Fibroblast of the aortic adventitia (primary cell): Measurements from ENCODE around the gene ASIC5. TPM values are rescaled to one million over a fixed set of nuclear protein-coding genes. Genes with fewer than 3 reads are reported as not detected.
A peak's percentile ranks its signal among the peaks of the same experiment; 100 is the strongest.
"Not testable (repeated sequence)": the region's sequence is repeated elsewhere in the genome, so short reads cannot be mapped to it uniquely, and the experiment has no call there.

Experiments used
- DNase-seq: peaks from one replicate; pipeline ENCODE4 v3.0.0-alpha.2; 2010; ENCODE audit warnings: low read depth
- H3K4me3 ChIP-seq: 2 replicates; pipeline ENCODE4 v1.5.1; 2011; ENCODE audit warnings: low read depth, mild to moderate bottlenecking, control low read depth, low read length, moderate library complexity
- total RNA-seq: library from RNA; depleted of rRNA; stranded (reverse); fragments of >200 nt; gene quantifications from 2 replicates; pipeline ENCODE4 v1.2.3, GENCODE V29; 2012; ENCODE audit warnings: low replicate concordance
- TF ChIP-seq, protein P1 (sequence below): IDR thresholded peaks from 2 replicates; pipeline ENCODE4 v1.5.1; 2011; ENCODE audit warnings: mild to moderate bottlenecking, low read length, control low read depth, inconsistent platforms; ENCODE audit not compliant: insufficient read depth

Gene ASIC5
- total RNA-seq, 1 donor: not detected

DNA sequence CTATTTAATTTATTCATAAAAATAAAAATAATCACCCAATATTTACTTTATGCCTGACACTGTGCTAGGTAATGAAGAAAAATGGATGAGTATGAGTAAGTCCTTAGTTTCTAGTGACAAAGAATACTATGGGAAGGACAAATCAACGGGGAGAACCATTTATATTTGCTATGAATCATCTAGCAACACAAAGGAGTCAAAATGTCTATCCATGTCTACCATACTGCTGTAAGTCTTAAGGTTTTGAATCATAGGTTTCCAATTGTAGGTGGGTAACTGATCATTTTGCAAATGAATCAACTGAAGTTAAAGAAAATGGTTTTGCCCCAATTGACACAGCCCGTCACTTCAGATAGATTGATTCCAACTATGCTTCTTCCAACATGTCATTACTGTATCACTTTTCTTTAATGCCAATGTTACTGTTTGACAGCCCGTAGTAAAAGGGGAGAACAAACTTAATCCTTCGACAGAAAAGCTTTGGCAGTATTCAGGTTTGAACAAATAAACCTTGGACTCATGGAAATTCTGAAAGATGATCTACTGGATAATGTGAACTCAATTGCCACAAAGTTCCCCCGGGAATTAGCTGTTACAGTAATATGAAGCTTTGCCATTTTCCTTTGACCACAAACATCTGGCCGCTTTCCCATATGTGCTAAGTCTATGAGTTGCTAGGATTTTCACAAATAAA lies 40.6 kb upstream of the ASIC5 start:
- DNase-seq: peak; percentile 97
- TF ChIP-seq, protein P1, sequence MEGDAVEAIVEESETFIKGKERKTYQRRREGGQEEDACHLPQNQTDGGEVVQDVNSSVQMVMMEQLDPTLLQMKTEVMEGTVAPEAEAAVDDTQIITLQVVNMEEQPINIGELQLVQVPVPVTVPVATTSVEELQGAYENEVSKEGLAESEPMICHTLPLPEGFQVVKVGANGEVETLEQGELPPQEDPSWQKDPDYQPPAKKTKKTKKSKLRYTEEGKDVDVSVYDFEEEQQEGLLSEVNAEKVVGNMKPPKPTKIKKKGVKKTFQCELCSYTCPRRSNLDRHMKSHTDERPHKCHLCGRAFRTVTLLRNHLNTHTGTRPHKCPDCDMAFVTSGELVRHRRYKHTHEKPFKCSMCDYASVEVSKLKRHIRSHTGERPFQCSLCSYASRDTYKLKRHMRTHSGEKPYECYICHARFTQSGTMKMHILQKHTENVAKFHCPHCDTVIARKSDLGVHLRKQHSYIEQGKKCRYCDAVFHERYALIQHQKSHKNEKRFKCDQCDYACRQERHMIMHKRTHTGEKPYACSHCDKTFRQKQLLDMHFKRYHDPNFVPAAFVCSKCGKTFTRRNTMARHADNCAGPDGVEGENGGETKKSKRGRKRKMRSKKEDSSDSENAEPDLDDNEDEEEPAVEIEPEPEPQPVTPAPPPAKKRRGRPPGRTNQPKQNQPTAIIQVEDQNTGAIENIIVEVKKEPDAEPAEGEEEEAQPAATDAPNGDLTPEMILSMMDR: no peak
- no peak overlapping the region for H3K4me3 ChIP-seq

DNA sequence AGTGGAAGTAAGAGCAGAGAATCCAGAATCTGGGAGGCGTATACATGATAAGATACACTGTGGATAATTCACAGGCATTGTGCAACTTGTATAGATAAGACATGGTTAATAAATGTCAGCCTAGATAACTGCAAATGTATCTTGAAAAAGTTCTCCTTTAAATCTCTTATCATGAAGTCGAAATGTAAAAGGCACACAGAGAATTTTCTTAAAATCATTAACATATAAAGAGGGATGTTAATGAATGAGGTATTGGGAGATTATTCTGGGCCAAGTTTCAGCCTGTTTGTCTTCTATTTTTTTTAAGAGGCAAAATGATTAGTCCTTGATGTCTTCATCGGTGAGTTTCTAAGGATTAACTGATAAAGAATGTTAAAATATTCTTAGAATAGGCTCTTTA lies 38.3 kb upstream of the ASIC5 start:
- peak; percentile 16 for DNase-seq
- H3K4me3 ChIP-seq: no peak overlapping the region
- TF ChIP-seq, protein P1: no peak

DNA sequence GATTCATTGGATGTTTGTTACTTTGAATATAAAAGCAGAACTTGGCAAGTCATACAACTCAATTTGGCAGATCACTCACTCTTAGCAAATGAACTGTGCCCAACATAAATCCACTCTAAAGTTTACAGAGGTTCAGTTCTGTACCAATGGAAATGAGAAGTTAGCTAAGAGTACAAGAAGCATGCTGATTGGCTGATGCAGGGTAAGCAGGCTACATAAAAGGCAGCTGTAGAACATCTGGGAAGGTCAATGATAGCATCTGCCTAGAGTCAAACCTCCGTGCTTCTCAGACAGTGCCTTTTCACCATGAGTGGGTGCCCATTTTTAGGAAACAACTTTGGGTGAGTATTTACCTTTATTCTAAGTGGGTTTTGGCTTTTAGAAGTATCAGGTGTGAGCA lies 37.4 kb upstream of the ASIC5 start, which contains the start of gene TDO2:
TSS of gene TDO2 (plus strand) at position 244 of the 400 bp plus-strand sequence. CDS start at position 307, 63 bp downstream.
- no peak for DNase-seq
- TF ChIP-seq, protein P1: no peak
- no peak within 1 kb of the TSS for H3K4me3 ChIP-seq

DNA sequence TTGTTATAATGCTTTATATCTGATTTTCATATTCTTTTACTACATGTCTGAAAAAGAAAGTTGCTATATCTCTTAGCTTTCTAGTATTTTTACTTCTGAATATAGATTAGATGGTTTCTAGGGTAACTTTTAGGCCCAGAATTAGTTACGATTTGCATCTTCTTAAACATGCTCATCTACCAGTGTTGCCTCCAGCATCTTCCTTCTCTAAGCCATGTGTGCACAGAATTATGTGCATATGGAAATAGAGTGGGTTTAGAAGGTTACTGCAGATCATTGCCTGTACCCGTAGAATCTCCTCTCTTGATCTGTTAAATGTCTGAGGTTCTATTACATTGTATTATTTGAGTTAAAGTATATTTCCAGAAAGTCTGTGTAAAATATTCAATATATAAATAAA lies 34.9 kb upstream of the ASIC5 start:
- no peak for DNase-seq
- H3K4me3 ChIP-seq: no peak overlapping the region
- TF ChIP-seq, protein P1: no peak

DNA sequence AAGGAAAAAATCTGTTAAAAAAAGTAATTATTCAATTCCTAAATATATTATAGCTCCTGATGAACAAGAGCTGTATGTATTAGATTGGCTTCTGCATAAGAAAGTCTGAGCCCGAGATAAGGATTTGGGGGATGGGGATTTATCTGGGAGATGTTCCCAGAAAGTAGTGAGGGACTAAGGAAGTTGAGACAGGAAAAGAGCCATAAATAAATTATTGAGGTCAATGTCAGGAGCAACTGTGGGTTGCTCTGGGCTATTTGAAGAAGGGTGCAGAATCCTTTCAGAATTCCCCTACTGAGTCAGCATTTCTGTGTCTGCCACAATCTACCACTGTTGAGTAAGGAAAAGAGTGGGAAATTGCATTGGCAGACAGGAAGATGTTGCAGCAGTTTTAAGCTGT lies 34.3 kb upstream of the ASIC5 start:
- DNase-seq: peak; percentile 83
- no peak overlapping the region for H3K4me3 ChIP-seq
- TF ChIP-seq, protein P1: no peak

DNA sequence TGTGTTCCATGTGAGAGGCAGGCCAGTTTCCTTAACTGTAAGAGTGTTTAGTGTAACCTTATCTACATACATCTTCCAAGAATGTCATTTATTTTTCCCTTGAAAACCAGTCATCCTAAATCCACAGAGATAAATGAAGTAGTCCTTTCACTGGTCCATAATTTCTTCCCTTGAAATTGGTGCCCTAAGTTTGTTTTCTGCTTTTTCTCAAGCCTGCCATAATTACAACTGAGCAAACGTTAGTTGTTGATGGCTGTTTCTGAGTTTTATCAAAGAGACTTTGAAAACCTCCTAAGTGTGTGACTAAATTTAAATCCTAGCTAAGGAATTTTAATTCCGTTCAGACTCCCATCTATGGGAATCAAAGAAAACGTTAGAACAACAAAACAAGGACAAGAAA lies 33.8 kb upstream of the ASIC5 start:
- no peak overlapping the region for H3K4me3 ChIP-seq
- TF ChIP-seq, protein P1: no peak
- no peak for DNase-seq

DNA sequence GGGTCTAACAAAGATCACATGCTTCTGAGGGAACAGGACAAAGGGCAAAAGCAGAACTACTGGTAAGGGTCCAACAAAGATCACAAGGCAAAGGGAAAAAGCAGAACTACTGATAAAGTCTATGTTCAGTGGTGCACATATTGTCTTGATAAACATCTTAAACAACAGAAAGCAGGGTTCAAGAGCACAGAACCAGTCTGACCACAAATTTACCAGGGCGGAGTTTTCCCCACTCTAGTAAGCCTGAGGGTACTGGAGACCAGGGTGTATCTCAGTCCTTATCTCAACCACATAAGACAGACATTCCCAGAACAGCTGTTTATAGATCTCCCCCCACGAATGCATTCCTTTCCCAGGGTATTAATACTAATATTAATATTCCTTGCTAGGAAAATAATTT lies 32.3 kb upstream of the ASIC5 start:
- H3K4me3 ChIP-seq, DNase-seq: not testable (repeated sequence)
